Measurements from ENCODE around the gene XRCC6. TPM values are rescaled to one million over a fixed set of nuclear protein-coding genes. Genes with fewer than 3 reads are reported as not detected.
A peak's percentile ranks its signal among the peaks of the same experiment; 100 is the strongest.

The XRCC6 gene
- total and polyA plus RNA-seq, 2 of the 13 experiments (the other 11 are each of a cell fraction or from before 2014, with no cell fraction given) = 124 to 625 TPM

- peak; percentile 19; the same call in 1 of the 2 replicates for TF ChIP-seq RXRB (CRISPR knock-in tag; IDR thresholded peaks at IDR 0.05; ENCODE audit: borderline replicate concordance)
- no peak for TF ChIP-seq ZNF782 (CRISPR knock-in tag; IDR thresholded peaks at IDR 0.05; ENCODE audit: borderline replicate concordance)
- peak; percentile 39; the same call in 1 of the 2 replicates for TF ChIP-seq MYC (CRISPR knock-in tag; IDR thresholded peaks at IDR 0.05; ENCODE audit: borderline replicate concordance)
- TF ChIP-seq ZNF639 (CRISPR knock-in tag; conservative IDR thresholded peaks at IDR 0.05) = no peak
- no peak for TF ChIP-seq ZNF207 (IDR thresholded peaks at IDR 0.05; ENCODE audit: borderline replicate concordance)
- peak in 1 of 2 experiments; percentile 55; a peak in 1 of 4 replicates for TF ChIP-seq HMGXB4 (CRISPR knock-in tag; IDR thresholded peaks at IDR 0.05; ENCODE audit: borderline replicate concordance in 1 of 2, low read depth in 1 of 2)
- TF ChIP-seq NFE2L2 (IDR thresholded peaks at IDR 0.05; ENCODE audit: low read length) = no peak
- TF ChIP-seq NR2C2 (CRISPR knock-in tag; IDR thresholded peaks at IDR 0.05; ENCODE audit: borderline replicate concordance) = peak; percentile 74
- TF ChIP-seq ZNF709 (CRISPR knock-in tag; IDR thresholded peaks at IDR 0.05) = no peak; the same call in 1 of the 2 replicates
- TF ChIP-seq PHF5A (CRISPR knock-in tag; IDR thresholded peaks at IDR 0.05; ENCODE audit: low read depth, unreplicated experiment) = no peak
- TF ChIP-seq ZFX (CRISPR knock-in tag; IDR thresholded peaks at IDR 0.05; ENCODE audit: low read depth) = peak; percentile 78
- no peak for TF ChIP-seq ZMYM3 (CRISPR knock-in tag; IDR thresholded peaks at IDR 0.05)
- no peak for TF ChIP-seq CCDC6 (CRISPR knock-in tag; IDR thresholded peaks at IDR 0.05)
- TF ChIP-seq SOX13 (IDR thresholded peaks at IDR 0.05) = no peak
- TF ChIP-seq SOX13 (CRISPR knock-in tag; conservative IDR thresholded peaks at IDR 0.05 in 1 of 2, IDR thresholded peaks at IDR 0.05 in 1 of 2) = no peak; a peak in 1 of 4 replicates
- TF ChIP-seq ZNF569 (CRISPR knock-in tag; IDR thresholded peaks at IDR 0.05; ENCODE audit: borderline replicate concordance) = no peak; the same call in 1 of the 2 replicates
- TF ChIP-seq ELF1 (CRISPR knock-in tag; IDR thresholded peaks at IDR 0.05) = peak; percentile 93
- TF ChIP-seq ZBTB37 (CRISPR knock-in tag; IDR thresholded peaks at IDR 0.05) = no peak
- 0 out of 2 replicates have a peak, but pooled peaks have one; percentile 49 for TF ChIP-seq ZNF138 (CRISPR knock-in tag; IDR thresholded peaks at IDR 0.05; ENCODE audit: low read depth)
- peak; percentile 87; the same call in 1 of the 2 replicates for TF ChIP-seq ZNF567 (CRISPR knock-in tag; IDR thresholded peaks at IDR 0.05; ENCODE audit: borderline replicate concordance)
- no peak for TF ChIP-seq ZFAT (CRISPR knock-in tag; conservative IDR thresholded peaks at IDR 0.05)
- no peak for TF ChIP-seq IRF1 (CRISPR knock-in tag; IDR thresholded peaks at IDR 0.05; ENCODE audit: low read depth)
Observed at GRCh38 chr22:41589391-41590241, 31.5 kb upstream of the XRCC6 start, which contains the start of gene PMM1 (continued).
